Left ventricle myocardium inferior (tissue), 1 donor: ENCODE results near the gene USP19. TPM values are rescaled to one million over a fixed set of nuclear protein-coding genes. Genes with fewer than 3 reads are reported as not detected.

ENCODE experiments used
- DNase-seq: peaks from one replicate; pipeline ENCODE4 v3.0.0-alpha.2; 2020
- H3K27ac ChIP-seq: fragments of 200-600 bp; replicated peaks from 2 replicates; pipeline ENCODE4 v1.8.0; 2021
- H3K27me3 ChIP-seq: fragments of 200-600 bp; 2 replicates; pipeline ENCODE4 v1.8.0; 2021; ENCODE audit warnings: low read depth
- H3K36me3 ChIP-seq: fragments of 200-600 bp; 2 replicates; pipeline ENCODE4 v1.8.0; 2021
- H3K4me1 ChIP-seq: fragments of 200-600 bp; 2 replicates; pipeline ENCODE4 v1.8.0; 2021
- H3K4me3 ChIP-seq: fragments of 200-600 bp; 2 replicates; pipeline ENCODE4 v1.8.0; 2021; ENCODE audit warnings: mild to moderate bottlenecking, moderate library complexity
- H3K9me3 ChIP-seq: fragments of 200-600 bp; replicated peaks from 2 replicates; pipeline ENCODE4 v1.8.0; 2021
- intact Hi-C: fragments of 100-400 bp; cut with micrococcal nuclease; formaldehyde crosslinking; loops from one replicate; pipeline ENCODE4 v1.11.0; 2022
- total RNA-seq: library from RNA; stranded (reverse); fragmentation: NEBNext Ultra II Directional; extraction: Animal tissue kit (Norgen Biotek cat#: 25700); gene quantifications from one replicate; pipeline ENCODE4 v1.2.1, GENCODE V29; 2021
- TF ChIP-seq, protein P1 (sequence below): fragments of 200-600 bp; IDR thresholded peaks from 2 replicates; pipeline ENCODE4 v1.8.0; 2021; ENCODE audit warnings: antibody characterized with exemption, mild to moderate bottlenecking, borderline replicate concordance
- donor health status: DM: no; HTN: yes; CAD: no; lungs with severe emphysema.

Gene USP19
- total RNA-seq, 1 donor from 2014 or later, result 62.5 TPM

DNA sequence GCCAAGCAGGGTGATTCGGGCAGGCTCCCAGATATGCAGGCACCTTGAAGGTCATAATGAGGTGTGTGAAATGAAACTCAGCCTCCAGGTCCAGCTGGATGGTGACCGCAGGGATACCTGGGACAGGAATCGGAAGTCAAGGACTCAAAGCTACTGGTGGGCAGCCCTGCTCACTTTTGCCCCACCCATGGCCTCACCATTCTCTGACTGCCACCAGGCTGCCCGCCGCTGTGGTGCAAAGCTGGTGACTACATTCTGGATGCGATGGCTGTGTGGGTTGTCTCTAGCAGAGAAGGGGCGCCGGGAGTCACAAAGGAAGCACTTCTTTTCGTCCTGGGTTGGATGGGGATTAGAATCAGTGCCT lies 11.4 kb upstream of the USP19 start:
- TF ChIP-seq, protein P1, sequence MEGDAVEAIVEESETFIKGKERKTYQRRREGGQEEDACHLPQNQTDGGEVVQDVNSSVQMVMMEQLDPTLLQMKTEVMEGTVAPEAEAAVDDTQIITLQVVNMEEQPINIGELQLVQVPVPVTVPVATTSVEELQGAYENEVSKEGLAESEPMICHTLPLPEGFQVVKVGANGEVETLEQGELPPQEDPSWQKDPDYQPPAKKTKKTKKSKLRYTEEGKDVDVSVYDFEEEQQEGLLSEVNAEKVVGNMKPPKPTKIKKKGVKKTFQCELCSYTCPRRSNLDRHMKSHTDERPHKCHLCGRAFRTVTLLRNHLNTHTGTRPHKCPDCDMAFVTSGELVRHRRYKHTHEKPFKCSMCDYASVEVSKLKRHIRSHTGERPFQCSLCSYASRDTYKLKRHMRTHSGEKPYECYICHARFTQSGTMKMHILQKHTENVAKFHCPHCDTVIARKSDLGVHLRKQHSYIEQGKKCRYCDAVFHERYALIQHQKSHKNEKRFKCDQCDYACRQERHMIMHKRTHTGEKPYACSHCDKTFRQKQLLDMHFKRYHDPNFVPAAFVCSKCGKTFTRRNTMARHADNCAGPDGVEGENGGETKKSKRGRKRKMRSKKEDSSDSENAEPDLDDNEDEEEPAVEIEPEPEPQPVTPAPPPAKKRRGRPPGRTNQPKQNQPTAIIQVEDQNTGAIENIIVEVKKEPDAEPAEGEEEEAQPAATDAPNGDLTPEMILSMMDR, result no peak
- Histone ChIP-seq H3K36me3 (peaks cover 42% of the 10 kb centered on the region), H3K4me1 (peaks cover 65% of the 10 kb centered on the region), H3K27ac (peak overlapping the region; percentile 94), H3K4me3 (peak overlapping the region; percentile 93), H3K27me3 (no peaks in the 10 kb centered on the region), H3K9me3 (no peaks in the 10 kb centered on the region)
- intact Hi-C loops, result no loop called here
- no peak for DNase-seq

DNA sequence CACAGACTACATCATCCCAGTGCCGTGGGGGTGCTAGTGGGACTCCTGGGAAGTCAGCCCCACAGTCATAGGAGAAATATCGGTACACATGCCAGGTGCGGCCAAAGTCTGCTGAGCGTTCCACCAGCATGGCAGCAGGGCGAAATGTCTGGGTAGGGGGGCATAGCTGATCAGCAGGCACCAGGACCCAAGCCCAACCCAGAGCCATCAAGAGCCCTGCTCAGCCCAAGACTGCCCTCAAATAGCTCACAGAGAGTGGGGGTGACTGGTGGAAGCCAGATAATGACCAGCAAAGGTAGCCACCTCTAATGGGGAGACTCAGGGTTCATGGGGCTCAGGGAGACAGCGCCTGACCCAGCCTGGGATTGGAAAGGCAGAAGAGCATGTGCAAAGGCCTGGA lies 11.0 kb upstream of the USP19 start:
- intact Hi-C loops, result no loop called here
- no peak for DNase-seq
- TF ChIP-seq, protein P1, result no peak
- Histone ChIP-seq H3K27ac (peak overlapping the region; percentile 94), H3K9me3 (no peaks in the 10 kb centered on the region), H3K4me3 (peak overlapping the region; percentile 93), H3K27me3 (no peaks in the 10 kb centered on the region), H3K4me1 (peaks cover 65% of the 10 kb centered on the region), H3K36me3 (peaks cover 47% of the 10 kb centered on the region)

DNA sequence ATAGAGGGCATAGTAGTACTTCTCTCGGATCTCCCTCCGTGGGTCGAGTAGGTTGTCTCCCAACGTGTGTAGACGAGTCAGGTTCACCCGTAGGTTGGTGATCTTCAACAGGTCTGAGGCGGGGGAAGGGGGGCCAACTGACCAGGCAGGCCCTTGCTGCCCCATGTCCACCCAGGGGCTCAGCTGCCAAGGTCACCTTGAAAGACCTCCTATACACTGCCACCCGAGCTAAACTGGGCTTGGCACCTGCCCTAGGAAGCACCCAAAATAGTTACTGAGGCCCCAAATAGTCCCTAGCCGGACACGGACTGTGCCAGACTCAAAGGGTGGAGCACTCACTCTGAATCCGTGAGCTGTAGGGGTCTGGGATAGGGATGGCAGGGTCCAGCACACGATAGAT lies 10.4 kb upstream of the USP19 start:
- H3K9me3 ChIP-seq, result no peaks in the 10 kb centered on the region
- intact Hi-C loops, result no loop called here
- H3K27me3 ChIP-seq, result no peaks in the 10 kb centered on the region
- H3K4me3 ChIP-seq, result peak overlapping the region; percentile 93
- no peak for DNase-seq
- H3K4me1 ChIP-seq, result peaks cover 65% of the 10 kb centered on the region
- TF ChIP-seq, protein P1, result no peak
- H3K27ac ChIP-seq, result peak overlapping the region; percentile 94
- H3K36me3 ChIP-seq, result peaks cover 52% of the 10 kb centered on the region

DNA sequence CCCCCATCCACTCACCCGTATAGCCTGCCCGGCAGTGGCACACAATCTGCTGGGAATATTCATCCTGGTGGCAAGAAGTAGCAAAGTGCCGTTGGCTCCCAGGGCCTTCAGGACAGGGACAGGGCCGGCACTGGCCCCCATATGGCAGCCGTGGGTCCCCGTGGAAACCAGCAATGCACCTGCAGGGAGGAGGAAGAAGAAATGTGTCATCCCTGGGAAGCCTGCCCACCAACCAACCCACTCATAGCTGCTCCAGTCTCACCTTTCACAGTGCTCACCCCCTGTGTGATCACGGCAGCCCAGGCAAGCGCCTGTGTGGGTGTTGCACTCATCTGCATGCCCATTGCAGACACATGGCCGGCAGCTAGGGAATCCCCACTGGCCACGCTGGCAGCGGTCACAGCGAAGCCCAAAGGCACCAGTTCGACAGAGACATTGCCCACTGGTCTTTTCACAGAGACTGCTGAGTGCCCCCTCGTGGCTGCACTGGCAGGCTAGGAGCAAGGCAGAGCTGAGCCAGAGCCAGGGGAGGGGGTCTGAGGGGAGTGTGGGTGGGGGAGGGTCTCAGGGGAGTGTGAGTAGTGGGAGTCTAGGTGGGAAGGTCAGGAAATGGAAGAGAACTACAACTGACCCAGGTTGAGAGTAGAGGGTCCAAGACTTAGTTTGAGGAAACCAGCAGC lies 4.5 kb upstream of the USP19 start:
- no peaks in the 10 kb centered on the region for H3K27me3 ChIP-seq
- H3K4me3 ChIP-seq, result no peak overlapping the region
- peaks cover 92% of the 10 kb centered on the region for H3K36me3 ChIP-seq
- TF ChIP-seq, protein P1, result no peak
- intact Hi-C loops, result no loop called here
- DNase-seq, result no peak
- no peak overlapping the region for H3K27ac ChIP-seq
- peaks cover 31% of the 10 kb centered on the region for H3K4me1 ChIP-seq
- H3K9me3 ChIP-seq, result no peaks in the 10 kb centered on the region

DNA sequence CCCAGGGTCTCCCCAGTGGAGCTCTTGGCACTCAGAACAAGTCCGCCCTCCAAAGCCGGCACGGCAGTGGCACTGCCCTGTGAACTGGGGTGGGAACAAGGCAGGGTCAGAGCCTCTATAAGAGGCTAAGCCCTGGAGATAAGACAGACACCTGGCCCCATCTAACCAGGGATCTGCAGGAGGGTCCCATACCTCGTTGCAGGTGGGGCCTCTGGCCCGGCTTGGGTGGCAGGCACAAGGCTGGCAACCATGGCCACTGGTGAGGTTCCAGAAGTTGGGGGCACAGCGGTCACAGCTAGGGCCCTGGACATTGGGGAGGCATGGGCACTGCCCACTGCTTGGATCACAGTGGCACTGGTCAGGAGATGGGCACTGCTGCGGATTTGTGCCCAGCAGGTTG lies 3.6 kb upstream of the USP19 start:
- intact Hi-C loops, result no loop called here
- H3K36me3 ChIP-seq, result peaks cover 82% of the 10 kb centered on the region
- no peaks in the 10 kb centered on the region for H3K9me3 ChIP-seq
- DNase-seq, result no peak
- H3K4me3 ChIP-seq, result no peak overlapping the region
- peaks cover 31% of the 10 kb centered on the region for H3K4me1 ChIP-seq
- TF ChIP-seq, protein P1, result no peak
- no peaks in the 10 kb centered on the region for H3K27me3 ChIP-seq
- no peak overlapping the region for H3K27ac ChIP-seq
